WTC11 (cell line): Measurements from ENCODE around the gene ESRP2. TPM values are rescaled to one million over a fixed set of nuclear protein-coding genes. Genes with fewer than 3 reads are reported as not detected.

Experiments used
- ATAC-seq: fragments of 200-7000 bp; cut with Tn5 transposase; 2 replicates; pipeline ENCODE4 v1.10.0; 2021; ENCODE audit warnings: mild to moderate bottlenecking, moderate library complexity
- CTCF ChIA-PET: fragments of 300-600 bp; sonication (Branson Sonifier 250); formaldehyde crosslinking; loops from one replicate; lab custom pipeline; 2021; ENCODE audit warnings: antibody characterized with exemption; lab: Charles Lee
- POLR2A ChIA-PET: fragments of 350-600 bp; sonication (Branson Sonifier 250); formaldehyde crosslinking; loops from one replicate; lab custom pipeline; 2021; ENCODE audit warnings: antibody characterized with exemption; lab: Charles Lee
- DNase-seq: peaks from one replicate; pipeline ENCODE4 v3.0.0; 2021; ENCODE audit warnings: low spot score
- H3K27ac Mint-ChIP-seq: 2 replicates; pipeline ENCODE4 v1.8.0; 2021; ENCODE audit warnings: mixed read lengths
- H3K27me3 Mint-ChIP-seq: 2 replicates; pipeline ENCODE4 v1.8.0; 2021; ENCODE audit warnings: low read depth, mild to moderate bottlenecking, moderate library complexity, mixed read lengths
- H3K36me3 Mint-ChIP-seq: 2 replicates; pipeline ENCODE4 v1.8.0; 2021; ENCODE audit warnings: mixed read lengths
- H3K4me1 Mint-ChIP-seq: 2 replicates; pipeline ENCODE4 v1.8.0; 2022; ENCODE audit warnings: mixed read lengths
- H3K4me3 Mint-ChIP-seq: 2 replicates; pipeline ENCODE4 v1.8.0; 2021; ENCODE audit warnings: mild to moderate bottlenecking, moderate library complexity, mixed read lengths
- H3K9me3 Mint-ChIP-seq: 2 replicates; pipeline ENCODE4 v1.8.0; 2021; ENCODE audit warnings: mixed read lengths
- ATF3 ChIP-seq: sonication (generic); formaldehyde crosslinking; conservative IDR thresholded peaks from 2 replicates; pipeline ENCODE4 v1.8.1; 2022; ENCODE audit warnings: mild to moderate bottlenecking, missing genetic modification reagents
- CBFB ChIP-seq: sonication (generic); formaldehyde crosslinking; IDR thresholded peaks from 2 replicates; pipeline ENCODE4 v1.8.1; 2022; ENCODE audit warnings: mild to moderate bottlenecking, low read depth, missing genetic modification reagents
- CDX4 ChIP-seq: fragments of 250-450 bp; sonication (Bioruptor Pico); IDR thresholded peaks from 2 replicates; pipeline ENCODE4 v1.9.0; 2021; ENCODE audit warnings: moderate library complexity, mild to moderate bottlenecking, inconsistent platforms, borderline replicate concordance
- CTCF ChIP-seq: fragments of 200-600 bp; IDR thresholded peaks from 2 replicates; pipeline ENCODE4 v1.8.0; 2022; ENCODE audit warnings: antibody characterized with exemption
- ELF4 ChIP-seq: sonication (generic); formaldehyde crosslinking; IDR thresholded peaks from 2 replicates; pipeline ENCODE4 v1.8.1; 2022; ENCODE audit warnings: low read depth, mild to moderate bottlenecking, moderate library complexity, missing genetic modification reagents
- EMX1 ChIP-seq: fragments of 250-450 bp; sonication (Bioruptor Pico); IDR thresholded peaks from 2 replicates; pipeline ENCODE4 v1.8.0; 2021; ENCODE audit warnings: mild to moderate bottlenecking
- GABPB1 ChIP-seq: sonication (generic); formaldehyde crosslinking; IDR thresholded peaks from 2 replicates; pipeline ENCODE4 v1.8.1; 2023; ENCODE audit warnings: mild to moderate bottlenecking, missing genetic modification reagents
- HMGA2 ChIP-seq: fragments of 250-450 bp; sonication (Bioruptor Pico); IDR thresholded peaks from 2 replicates; pipeline ENCODE4 v1.4.0; 2021; ENCODE audit warnings: mild to moderate bottlenecking, moderate library complexity
- IRF2 ChIP-seq: sonication (generic); formaldehyde crosslinking; IDR thresholded peaks from 2 replicates; pipeline ENCODE4 v1.8.0; 2022; ENCODE audit warnings: low read depth, missing genetic modification reagents, borderline replicate concordance
- MLX ChIP-seq: sonication (generic); formaldehyde crosslinking; IDR thresholded peaks from 2 replicates; pipeline ENCODE4 v1.8.1; 2023; ENCODE audit warnings: mild to moderate bottlenecking, missing genetic modification reagents, moderate library complexity
- NFATC4 ChIP-seq: fragments of 250-450 bp; sonication (Bioruptor Pico); IDR thresholded peaks from 2 replicates; pipeline ENCODE4 v1.9.0; 2021; ENCODE audit warnings: mild to moderate bottlenecking
- NR1H2 ChIP-seq: sonication (generic); formaldehyde crosslinking; IDR thresholded peaks from 2 replicates; pipeline ENCODE4 v1.9.0; 2021; ENCODE audit warnings: mild to moderate bottlenecking, moderate library complexity, missing genetic modification reagents
- NR2C2 ChIP-seq: sonication (generic); formaldehyde crosslinking; IDR thresholded peaks from 2 replicates; pipeline ENCODE4 v1.8.0; 2022; ENCODE audit warnings: mild to moderate bottlenecking, missing genetic modification reagents
- PRRX2 ChIP-seq: fragments of 250-450 bp; sonication (Bioruptor Pico); IDR thresholded peaks from 2 replicates; pipeline ENCODE4 v1.8.0; 2021; ENCODE audit warnings: mild to moderate bottlenecking
- RELA ChIP-seq: sonication (generic); formaldehyde crosslinking; IDR thresholded peaks from 2 replicates; pipeline ENCODE4 v1.8.1; 2022; ENCODE audit warnings: missing genetic modification reagents, mild to moderate bottlenecking, borderline replicate concordance
- SP1 ChIP-seq: sonication (generic); formaldehyde crosslinking; conservative IDR thresholded peaks from 2 replicates; pipeline ENCODE4 v1.8.1; 2022; ENCODE audit warnings: missing genetic modification reagents
- ZNF121 ChIP-seq: sonication (generic); formaldehyde crosslinking; IDR thresholded peaks from 2 replicates; pipeline ENCODE4 v1.8.0; 2023; ENCODE audit warnings: missing genetic modification reagents
- ZNF263 ChIP-seq: sonication (generic); formaldehyde crosslinking; IDR thresholded peaks from 2 replicates; pipeline ENCODE4 v1.8.1; 2022; ENCODE audit warnings: low read depth, mild to moderate bottlenecking, moderate library complexity, missing genetic modification reagents
- total RNA-seq: library from RNA; stranded (reverse); gene quantifications from 3 replicates; pipeline ENCODE4 v1.2.3, GENCODE V29; 2021

The ESRP2 gene
- total RNA-seq, 1 experiment from 2014 or later = 55.0 TPM

- no peak for TF ChIP-seq NR1H2 (CRISPR knock-in tag)
- no peak for TF ChIP-seq RELA
- no peak for TF ChIP-seq EMX1 (CRISPR knock-in tag)
Observed at GRCh38 chr16:68284847-68285246, 48.9 kb upstream of the ESRP2 start (continued).

- POLR2A ChIA-PET = interaction anchor here (0.9 kb wide), 1 partner anchor 20 kb away, joined by 3 read pairs; no protein-coding TSS in a partner anchor
Observed at GRCh38 chr16:68283801-68284598, 48.1 kb upstream of the ESRP2 start.

GRCh38 chr16:68283346-68283745, 47.4 kb upstream of the ESRP2 start:
- peaks cover 20% of the 10 kb centered on the region for H3K36me3 Mint-ChIP-seq
- ATAC-seq (no peak), DNase-seq (no peak)
- no peaks in the 10 kb centered on the region for H3K9me3 Mint-ChIP-seq
- no peak overlapping the region for H3K4me3 Mint-ChIP-seq
- H3K27ac Mint-ChIP-seq = no peak overlapping the region
- ChIA-PET POLR2A (no interaction called here), CTCF (interaction anchor here (1.4 to 3.3 kb wide), 3 partner anchors 19 to 227 kb away, joined by 3 to 13 read pairs (median 4); partner anchors contain the start of gene SLC7A6)
- H3K4me1 Mint-ChIP-seq = no peaks in the 10 kb centered on the region
- H3K27me3 Mint-ChIP-seq = no peaks in the 10 kb centered on the region
- TF ChIP-seq PRRX2 (CRISPR knock-in tag) = no peak
- no peak for TF ChIP-seq GABPB1 (CRISPR knock-in tag)
- TF ChIP-seq CBFB (CRISPR knock-in tag) = no peak
- no peak for TF ChIP-seq NFATC4
- no peak for TF ChIP-seq SP1 (CRISPR knock-in tag)
- no peak for TF ChIP-seq ATF3
- no peak for TF ChIP-seq HMGA2 (CRISPR knock-in tag)
- TF ChIP-seq NR2C2 (CRISPR knock-in tag) = no peak
- no peak for TF ChIP-seq CTCF

More at GRCh38 chr16:68283801-68284598, 48.1 kb upstream of the ESRP2 start:
- Mint-ChIP-seq H3K4me1 (no peaks in the 10 kb centered on the region), H3K27ac (no peak overlapping the region), H3K36me3 (peaks cover 20% of the 10 kb centered on the region), H3K9me3 (no peaks in the 10 kb centered on the region), H3K27me3 (no peaks in the 10 kb centered on the region), H3K4me3 (no peak overlapping the region)
- TF ChIP-seq ZNF263 (CRISPR knock-in tag) (no peak), ZNF121 (CRISPR knock-in tag) (no peak)
- DNase-seq (no peak), ATAC-seq (no peak)
- CTCF ChIA-PET = interaction anchor here (0.6 to 3.3 kb wide), 4 partner anchors 20 to 226 kb away, joined by 3 to 13 read pairs (median 4); partner anchors contain the start of gene SLC7A6

GRCh38 chr16:68282064-68282452, 46.1 kb upstream of the ESRP2 start:
- POLR2A ChIA-PET = no interaction called here
- H3K27me3 Mint-ChIP-seq = no peaks in the 10 kb centered on the region
- no peak overlapping the region for H3K4me3 Mint-ChIP-seq
- no peak for ATAC-seq
- no peak for TF ChIP-seq RELA
- TF ChIP-seq MLX (CRISPR knock-in tag) = no peak
- TF ChIP-seq ELF4 = no peak
- no peak for TF ChIP-seq IRF2 (CRISPR knock-in tag)
- TF ChIP-seq CDX4 = no peak
- H3K27ac Mint-ChIP-seq = no peak overlapping the region
- no peaks in the 10 kb centered on the region for H3K9me3 Mint-ChIP-seq
- peaks cover 15% of the 10 kb centered on the region for H3K36me3 Mint-ChIP-seq
- no peak for DNase-seq
- H3K4me1 Mint-ChIP-seq = no peaks in the 10 kb centered on the region
- CTCF ChIA-PET = no interaction called here
